Fibroblast of lung (primary cell): Measurements from ENCODE around the gene CITED2.

ENCODE experiments used
- CTCF ChIP-seq, 2 donors: IDR thresholded peaks in 1 of 2; conservative IDR thresholded peaks in 1 of 2; 1 replicate in 1 of 2; 2 replicates in 1 of 2; pipeline ENCODE4 v1.5.1; 2011 to 2012; ENCODE audit warnings: low read length in 2 of 2, control low read depth in 1 of 2, inconsistent platforms in 1 of 2, low read depth in 1 of 2, mild to moderate bottlenecking in 1 of 2
- EZH2 ChIP-seq: IDR thresholded peaks from 2 replicates; pipeline ENCODE4 v1.5.1; 2012; ENCODE audit warnings: low read length, control low read depth, mild to moderate bottlenecking; ENCODE audit errors: missing control alignments

- TF ChIP-seq EZH2 (no peak), CTCF (conservative IDR thresholded peaks at IDR 0.05 in 1 of 2, IDR thresholded peaks at IDR 0.05 in 1 of 2; ENCODE audit: low read depth in 1 of 2, low read length in 2 of 2) (no peak)
Observed at GRCh38 chr6:139371421-139372203, 2.8 kb downstream of the CITED2 start.
